NCI-H510A treated with DMSO at 0.1 percent for 48 hours (cell line): ENCODE measurements around the gene GNMT.
A peak's percentile ranks its signal among the peaks of the same experiment; 100 is the strongest.
"Not testable (repeated sequence)": the region's sequence is repeated elsewhere in the genome, so short reads cannot be mapped to it uniquely, and the experiment has no call there.

Experiments
- DNase-seq: peaks from one replicate; lab custom pipeline; 2025; lab: John Stamatoyannopoulos, UW

GNMT gene

GRCh38 chr6:42978487-42978838, 17.9 kb downstream of the GNMT start:
- DNase-seq: no peak

- peak; percentile 98 for DNase-seq
Measured at GRCh38 chr6:42978839-42979522, 18.4 kb downstream of the GNMT start, which contains the start of gene PEX6. Gene PEX6, minus strand, starts transcription at chr6:42979181. Its CDS starts 31 bp downstream, at chr6:42979150.

- DNase-seq: no peak
Measured at GRCh38 chr6:42979523-42980177, 19.1 kb downstream of the GNMT start.

GRCh38 chr6:42981836-42982235, 21.3 kb downstream of the GNMT start:
- DNase-seq: no peak

GRCh38 chr6:42984001-42984923, 23.7 kb downstream of the GNMT start, which contains the start of gene PPP2R5D:
Gene PPP2R5D, plus strand, starts transcription at chr6:42984570. Its CDS starts 108 bp downstream, at chr6:42984678.
- peak; percentile 99 for DNase-seq

GRCh38 chr6:42984924-42985475, 24.4 kb downstream of the GNMT start:
- no peak for DNase-seq

GRCh38 chr6:42987533-42988451, 27.2 kb downstream of the GNMT start:
- no peak for DNase-seq

GRCh38 chr6:42988486-42989020, 28.0 kb downstream of the GNMT start:
- DNase-seq: no peak

GRCh38 chr6:42989923-42990322, 29.4 kb downstream of the GNMT start:
- no peak for DNase-seq

- no peak for DNase-seq
Measured at GRCh38 chr6:42993445-42993844, 32.9 kb downstream of the GNMT start.

GRCh38 chr6:42996513-42996912, 36.0 kb downstream of the GNMT start:
- DNase-seq: no peak

GRCh38 chr6:42998205-42998604, 37.7 kb downstream of the GNMT start:
- not testable (repeated sequence) for DNase-seq

GRCh38 chr6:43001843-43002242, 41.3 kb downstream of the GNMT start:
- DNase-seq: no peak

GRCh38 chr6:43005844-43006243, 45.3 kb downstream of the GNMT start:
- DNase-seq: no peak

- DNase-seq: no peak
Measured at GRCh38 chr6:43006251-43006650, 45.7 kb downstream of the GNMT start.

- no peak for DNase-seq
Measured at GRCh38 chr6:43007126-43007525, 46.6 kb downstream of the GNMT start.

- peak; percentile 35 for DNase-seq
Measured at GRCh38 chr6:43009124-43009523, 48.6 kb downstream of the GNMT start.

GRCh38 chr6:43011207-43011606, 50.7 kb downstream of the GNMT start:
- DNase-seq: no peak

- no peak for DNase-seq
Measured at GRCh38 chr6:43012364-43012763, 51.8 kb downstream of the GNMT start.

- DNase-seq: no peak
Measured at GRCh38 chr6:43013097-43013842, 52.7 kb downstream of the GNMT start.
